ENCODE results near the gene CNST. TPM values are rescaled to one million over a fixed set of nuclear protein-coding genes. Genes with fewer than 3 reads are reported as not detected.
A peak's percentile ranks its signal among the peaks of the same experiment; 100 is the strongest.

Gene CNST
- total RNA-seq, 4 donors from 2014 or later = 20.2 to 26.2 (median 24.3) TPM

GRCh38 chr1:246699095-246699735 lies 133.0 kb downstream of the CNST start:
- Histone ChIP-seq H3K4me1 (peaks cover 20% of the 10 kb centered on the region), H3K36me3 (no peaks in the 10 kb centered on the region), H3K27ac (no peak overlapping the region), H3K27me3 (no peaks in the 10 kb centered on the region), H3K4me3 (peak overlapping the region; percentile 28), H3K9me3 (no peaks in the 10 kb centered on the region)
- 8% methylated on average over 18 of the region's 18 CpGs for WGBS
- peak; percentile 89 to 90 for DNase-seq (ENCODE audit: low spot score in 2 of 2)
- TF ChIP-seq EP300 (IDR thresholded peaks at IDR 0.05) (no peak), CTCF (IDR thresholded peaks at IDR 0.05) (peak; percentile 68 to 79)

- H3K4me1 ChIP-seq = peaks cover 17% of the 10 kb centered on the region
- no peak for TF ChIP-seq POLR2A (IDR thresholded peaks at IDR 0.05)
- 34% methylated on average over 8 of the region's 8 CpGs for WGBS
- no peak for DNase-seq (ENCODE audit: low spot score in 2 of 2)
- H3K4me3 ChIP-seq = no peak overlapping the region
- no peaks in the 10 kb centered on the region for H3K36me3 ChIP-seq
- no peaks in the 10 kb centered on the region for H3K9me3 ChIP-seq
- H3K27me3 ChIP-seq = no peaks in the 10 kb centered on the region
- no peak overlapping the region for H3K27ac ChIP-seq
Observed at GRCh38 chr1:246703581-246703980, 137.3 kb downstream of the CNST start.

GRCh38 chr1:246705368-246705767 lies 139.1 kb downstream of the CNST start:
- no peaks in the 10 kb centered on the region for H3K9me3 ChIP-seq
- WGBS = 29% methylated on average over 3 of the region's 3 CpGs
- no peak for TF ChIP-seq EP300 (IDR thresholded peaks at IDR 0.05)
- TF ChIP-seq POLR2AphosphoS5 (IDR thresholded peaks at IDR 0.05) = no peak
- TF ChIP-seq CTCF (IDR thresholded peaks at IDR 0.05) = no peak
- no peak for TF ChIP-seq POLR2A (IDR thresholded peaks at IDR 0.05)
- H3K4me1 ChIP-seq = peaks cover 9% of the 10 kb centered on the region
- no peaks in the 10 kb centered on the region for H3K27me3 ChIP-seq
- no peak overlapping the region for H3K4me3 ChIP-seq
- H3K27ac ChIP-seq = peak overlapping the region; percentile 26
- H3K36me3 ChIP-seq = no peaks in the 10 kb centered on the region
- DNase-seq (ENCODE audit: low spot score in 2 of 2) = no peak

- Histone ChIP-seq H3K4me3 (no peak overlapping the region), H3K27me3 (no peaks in the 10 kb centered on the region), H3K27ac (no peak overlapping the region), H3K36me3 (no peaks in the 10 kb centered on the region), H3K4me1 (peaks cover 9% of the 10 kb centered on the region), H3K9me3 (no peaks in the 10 kb centered on the region)
- no peak for DNase-seq (ENCODE audit: low spot score in 2 of 2)
- WGBS = 97% methylated on average over 6 of the region's 6 CpGs
- TF ChIP-seq POLR2A (IDR thresholded peaks at IDR 0.05) = no peak
- no peak for TF ChIP-seq POLR2AphosphoS5 (IDR thresholded peaks at IDR 0.05)
- TF ChIP-seq CTCF (IDR thresholded peaks at IDR 0.05) = no peak
- TF ChIP-seq EP300 (IDR thresholded peaks at IDR 0.05) = no peak
Observed at GRCh38 chr1:246708166-246708565, 141.9 kb downstream of the CNST start.

GRCh38 chr1:246709196-246709595 lies 142.9 kb downstream of the CNST start:
- Histone ChIP-seq H3K27me3 (no peaks in the 10 kb centered on the region), H3K9me3 (no peaks in the 10 kb centered on the region), H3K4me3 (no peak overlapping the region), H3K4me1 (peaks cover 3% of the 10 kb centered on the region), H3K27ac (no peak overlapping the region), H3K36me3 (no peaks in the 10 kb centered on the region)
- no peak for DNase-seq (ENCODE audit: low spot score in 2 of 2)
- TF ChIP-seq POLR2A (IDR thresholded peaks at IDR 0.05) (no peak), EP300 (IDR thresholded peaks at IDR 0.05) (no peak), CTCF (IDR thresholded peaks at IDR 0.05) (no peak), POLR2AphosphoS5 (IDR thresholded peaks at IDR 0.05) (no peak)
- 95% methylated on average over 4 of the region's 4 CpGs for WGBS

GRCh38 chr1:246709835-246710234 lies 143.6 kb downstream of the CNST start:
- TF ChIP-seq POLR2AphosphoS5 (IDR thresholded peaks at IDR 0.05) = no peak
- no peak for TF ChIP-seq POLR2A (IDR thresholded peaks at IDR 0.05)
- TF ChIP-seq CTCF (IDR thresholded peaks at IDR 0.05) = no peak
- no peak for TF ChIP-seq EP300 (IDR thresholded peaks at IDR 0.05)
- H3K9me3 ChIP-seq = no peaks in the 10 kb centered on the region
- no peak overlapping the region for H3K4me3 ChIP-seq
- peaks cover 3% of the 10 kb centered on the region for H3K4me1 ChIP-seq
- WGBS = 64% methylated on average over 2 of the region's 2 CpGs
- H3K36me3 ChIP-seq = no peaks in the 10 kb centered on the region
- no peak overlapping the region for H3K27ac ChIP-seq
- DNase-seq (ENCODE audit: low spot score in 2 of 2) = no peak
- H3K27me3 ChIP-seq = no peaks in the 10 kb centered on the region

All from suprapubic skin (tissue), 4 donors.